Right ventricle myocardium inferior (tissue), 1 donor: ENCODE results near the gene ASPHD1. TPM values are rescaled to one million over a fixed set of nuclear protein-coding genes. Genes with fewer than 3 reads are reported as not detected.
"Not testable (repeated sequence)": the region's sequence is repeated elsewhere in the genome, so short reads cannot be mapped to it uniquely, and the experiment has no call there.

ENCODE experiments used
- ATAC-seq: fragments of 200-7000 bp; cut with Tn5 transposase; one replicate; pipeline ENCODE4 v1.9.1; 2020; ENCODE audit warnings: mild to moderate bottlenecking, moderate library complexity
- DNase-seq: peaks from one replicate; pipeline ENCODE4 v3.0.0; 2021; ENCODE audit errors: missing footprints
- intact Hi-C: fragments of 100-400 bp; cut with DNase I; formaldehyde crosslinking; loops from one replicate; pipeline ENCODE4 v1.11.0; 2022
- long read RNA-seq: library from polyadenylated mRNA; unstranded; transcript quantifications from one replicate; pipeline ENCODE4 v2.0.0, GENCODE V29; 2021
- total RNA-seq: library from RNA; stranded (reverse); fragmentation: NEBNext Ultra II Directional; extraction: Animal tissue kit (Norgen Biotek cat#: 25700); gene quantifications from one replicate; pipeline ENCODE4 v1.2.1, GENCODE V29; 2021
- donor health status: DM: no; HTN: yes; CAD: no; lungs with severe emphysema.

The ASPHD1 gene, protein sequence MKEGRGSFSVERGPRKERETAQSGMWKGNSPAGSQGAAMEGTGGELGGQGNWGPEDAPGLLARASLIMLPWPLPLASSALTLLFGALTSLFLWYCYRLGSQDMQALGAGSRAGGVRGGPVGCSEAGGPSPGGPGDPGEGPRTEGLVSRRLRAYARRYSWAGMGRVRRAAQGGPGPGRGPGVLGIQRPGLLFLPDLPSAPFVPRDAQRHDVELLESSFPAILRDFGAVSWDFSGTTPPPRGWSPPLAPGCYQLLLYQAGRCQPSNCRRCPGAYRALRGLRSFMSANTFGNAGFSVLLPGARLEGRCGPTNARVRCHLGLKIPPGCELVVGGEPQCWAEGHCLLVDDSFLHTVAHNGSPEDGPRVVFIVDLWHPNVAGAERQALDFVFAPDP
- 0.19 TPM for total RNA-seq
- long read RNA-seq = 0 reads

DNA sequence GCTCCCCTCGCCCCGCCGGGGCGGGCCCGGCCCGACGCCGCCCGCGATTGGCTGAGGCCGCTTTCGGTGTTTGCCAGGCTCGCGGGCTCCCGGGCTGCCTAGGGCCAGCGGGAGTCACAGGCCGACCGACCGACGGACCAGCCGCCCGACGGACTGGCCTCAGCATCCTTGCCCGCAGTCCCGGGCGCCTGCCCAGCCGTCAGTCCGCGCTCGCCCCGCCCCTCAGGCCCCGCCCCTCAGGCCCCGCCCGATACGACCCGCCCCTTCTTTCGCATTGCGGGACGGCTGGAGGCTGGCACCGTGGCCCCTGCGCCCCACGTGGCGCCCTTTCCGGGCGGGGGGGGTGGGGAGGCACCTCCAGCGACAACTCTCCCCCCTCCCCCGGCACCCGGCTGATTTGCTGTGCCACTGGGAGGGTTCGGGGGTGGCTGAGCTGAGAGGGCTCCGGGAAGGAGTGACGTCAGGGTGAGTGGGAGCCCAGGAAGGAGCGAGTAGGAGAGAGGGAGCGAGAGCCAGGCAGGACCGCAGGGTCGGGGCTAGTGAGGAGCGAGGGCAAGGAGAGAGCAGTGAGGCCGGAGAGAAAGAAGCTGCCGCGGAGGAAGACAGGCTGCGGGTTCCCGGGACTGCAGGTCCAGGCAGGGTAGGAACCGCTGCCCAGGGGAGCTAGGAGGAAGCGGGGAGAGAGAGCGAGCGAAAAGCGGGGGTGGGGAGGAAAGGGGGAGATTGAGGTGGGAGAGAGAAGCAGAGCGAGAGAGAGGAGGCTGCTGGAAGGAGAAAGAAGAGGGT, at the start of gene ASPHD1:
Gene ASPHD1 (plus strand): TSS at position 387 of the 786 bp plus-strand sequence. CDS start 484 bp downstream, outside the sequence.
- peak; percentile 81 for ATAC-seq
- peak; percentile 85 for DNase-seq
- intact Hi-C loops = no loop called here

DNA sequence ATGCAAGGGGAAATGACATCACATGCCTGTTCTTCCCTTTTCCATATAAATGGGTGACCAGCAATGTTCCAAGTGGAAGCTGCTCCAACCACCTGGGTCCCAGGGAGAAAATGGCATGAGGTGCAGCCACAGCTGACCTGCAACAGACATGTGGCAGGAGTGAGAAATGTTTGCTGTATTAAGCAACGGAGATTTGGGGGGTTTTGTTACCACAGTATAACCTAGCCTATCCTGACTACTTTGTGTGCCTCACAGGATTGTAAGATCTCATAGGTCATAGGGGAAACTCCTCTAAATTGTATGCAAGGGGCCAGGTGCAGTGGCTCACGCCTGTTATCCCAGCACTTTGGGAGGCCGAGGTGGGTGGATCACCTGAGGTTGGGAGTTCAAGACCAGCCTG, 49.3 kb upstream of the ASPHD1 start:
- DNase-seq (no peak), ATAC-seq (no peak)
- intact Hi-C loops = no loop called here

DNA sequence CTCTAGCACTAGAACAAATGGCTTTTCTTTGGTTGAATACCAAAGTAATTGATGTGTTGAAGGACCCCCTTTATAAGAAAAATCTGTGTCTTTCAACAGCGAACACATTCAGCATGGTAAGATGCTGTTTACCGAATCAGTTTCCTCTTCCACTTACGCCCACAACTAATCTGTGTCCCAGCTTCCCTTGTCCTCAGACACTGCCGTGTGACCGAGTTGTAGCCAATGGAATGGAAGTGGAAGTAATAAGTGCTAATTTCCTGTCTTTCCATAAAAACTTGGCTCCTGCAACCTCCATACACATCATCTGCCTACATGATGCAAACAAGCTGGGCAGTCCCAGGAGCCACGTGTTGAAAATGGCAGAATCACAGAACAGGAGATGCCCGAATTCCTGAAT, 47.6 kb upstream of the ASPHD1 start:
- peak; percentile 49 for ATAC-seq
- intact Hi-C loops = no loop called here
- no peak for DNase-seq

DNA sequence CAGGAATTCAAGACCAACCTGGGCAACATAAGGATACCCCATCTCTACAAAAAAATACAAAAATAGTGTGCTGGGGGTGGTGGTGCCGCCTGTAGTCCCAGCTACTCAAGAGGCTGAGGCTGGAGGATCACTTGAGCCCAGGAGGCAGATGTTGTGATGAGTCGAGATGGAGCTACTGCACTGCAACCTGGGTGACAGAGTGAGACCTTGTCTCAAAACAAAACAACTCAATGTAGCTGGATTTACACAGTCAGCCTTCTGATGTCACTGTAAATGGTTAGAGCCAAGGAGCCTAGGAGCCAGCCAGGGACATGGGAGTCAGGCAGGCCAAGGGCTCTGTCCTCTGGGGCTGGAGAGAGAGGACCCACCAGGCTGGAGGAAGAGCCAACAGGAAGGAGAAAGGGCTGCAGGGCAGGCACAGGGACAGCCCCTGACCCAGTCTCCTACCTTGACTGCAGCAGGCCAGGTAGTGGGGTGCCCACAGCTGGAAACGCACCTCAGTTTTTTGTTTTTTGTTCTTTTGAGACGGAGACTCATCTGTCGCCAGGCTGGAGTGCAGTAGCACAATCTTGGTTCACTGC, 45.7 kb upstream of the ASPHD1 start:
- intact Hi-C loops = no loop called here
- ATAC-seq = no peak
- no peak for DNase-seq

DNA sequence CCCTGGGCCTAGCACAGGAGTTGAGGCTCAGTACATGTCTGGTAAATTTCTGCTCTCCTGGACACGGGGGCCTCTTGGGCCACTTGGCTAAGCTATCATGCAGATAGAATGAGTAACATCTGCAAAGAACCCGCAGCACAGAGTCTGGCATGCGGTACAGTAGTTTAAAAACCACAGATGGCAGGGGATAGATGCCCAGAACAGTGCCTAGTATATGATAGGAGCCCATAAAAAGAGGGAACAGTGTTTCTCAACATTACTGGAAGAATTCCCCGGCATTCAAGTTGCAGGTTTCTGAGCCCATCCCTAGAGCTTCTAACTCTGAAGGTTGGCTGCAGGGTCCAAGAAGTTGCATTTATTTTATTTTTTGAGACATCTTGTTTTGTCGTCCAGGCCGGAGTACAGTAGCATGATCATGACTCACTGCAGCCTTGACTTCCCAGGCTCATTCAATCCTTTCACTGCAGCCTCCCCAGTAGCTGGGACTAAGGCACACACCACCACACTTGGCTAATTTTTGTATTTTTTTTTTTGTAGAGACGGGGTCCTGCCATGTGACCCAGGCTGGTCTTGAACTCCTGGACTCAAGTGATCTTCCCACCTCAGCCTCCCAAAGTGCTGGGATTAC, 43.0 kb upstream of the ASPHD1 start:
- intact Hi-C loops = no loop called here
- ATAC-seq = no peak
- DNase-seq = no peak

DNA sequence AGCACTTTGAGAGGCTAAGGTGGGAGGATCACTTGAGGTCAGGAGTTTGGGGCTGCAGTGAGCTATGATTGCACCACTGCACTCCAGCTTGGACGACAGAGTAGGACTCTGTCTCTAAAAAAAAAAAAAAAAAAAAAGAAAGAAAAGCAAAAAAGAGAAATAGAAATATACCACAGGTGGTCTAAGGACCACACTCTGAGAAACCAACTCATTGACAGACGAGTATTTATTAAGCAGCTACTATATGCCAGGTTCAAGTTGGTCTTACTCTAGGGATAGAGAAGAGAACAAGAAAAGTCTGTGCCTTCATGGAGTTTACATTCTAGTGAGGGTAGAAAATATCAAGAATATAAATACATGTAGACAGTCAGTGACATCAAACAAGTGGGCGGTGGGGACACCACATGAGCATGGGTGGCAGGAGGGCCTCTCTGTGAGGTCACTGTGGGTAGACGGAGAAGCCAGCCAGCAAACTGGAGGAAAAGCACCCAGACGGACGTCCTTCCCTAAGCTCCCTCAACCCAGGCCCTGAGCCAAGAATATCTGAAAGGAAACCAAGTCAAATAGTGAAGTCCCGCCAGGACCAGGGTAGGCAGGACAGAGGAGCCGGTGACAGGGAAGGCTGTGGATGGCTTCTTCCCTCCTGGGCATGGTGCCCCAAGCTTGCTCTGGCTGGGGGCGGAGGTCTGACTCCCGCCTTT, 42.0 kb upstream of the ASPHD1 start:
- intact Hi-C loops = no loop called here
- ATAC-seq = no peak

DNA sequence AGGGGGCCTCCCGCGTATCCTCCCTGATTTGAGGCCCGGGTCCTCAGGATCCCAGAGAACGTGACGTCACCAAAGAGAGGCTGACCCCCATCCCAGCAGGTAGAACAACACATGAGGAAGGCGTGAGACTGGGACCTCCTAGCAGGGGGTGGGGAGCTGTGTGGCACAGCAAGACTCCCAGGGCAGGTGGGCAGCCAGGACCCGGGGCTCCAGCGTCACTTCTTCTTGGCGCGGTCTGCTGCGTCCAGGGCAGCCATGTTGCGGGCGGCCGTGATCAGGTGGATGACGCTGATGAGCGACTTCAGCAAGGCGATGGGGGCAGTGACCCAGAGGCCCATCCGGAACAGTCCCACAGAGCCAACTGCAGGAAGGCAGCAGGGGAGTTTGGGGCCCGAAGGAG, 41.3 kb upstream of the ASPHD1 start:
- intact Hi-C loops = no loop called here
- DNase-seq (no peak), ATAC-seq (no peak)

More for the DNA sequence above, 42.0 kb upstream of the ASPHD1 start:
- DNase-seq = no peak

DNA sequence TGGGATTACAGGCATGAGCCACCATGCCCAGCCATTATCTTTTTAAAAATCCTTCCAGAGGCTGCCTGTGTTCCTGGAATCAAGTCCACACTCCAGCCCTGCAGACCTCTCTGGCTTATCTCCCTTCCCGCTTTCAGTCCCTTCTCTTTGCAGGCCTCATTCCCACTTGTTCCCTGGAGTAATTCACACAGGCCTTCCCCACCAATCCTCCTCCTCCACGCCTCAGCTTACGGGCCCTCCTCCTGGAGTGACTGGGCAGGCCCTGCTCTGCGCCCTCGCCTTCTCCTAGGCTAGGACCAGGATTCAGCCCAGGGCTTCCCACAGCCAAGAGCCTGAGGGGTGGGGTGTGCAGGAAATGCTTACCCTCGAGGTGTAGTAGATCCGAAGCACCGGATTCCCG, 40.1 kb upstream of the ASPHD1 start:
- DNase-seq (no peak), ATAC-seq (peak; percentile 24)
- intact Hi-C loops = loop anchor here (10.0 kb wide), 1 partner anchor 145 kb away; no protein-coding TSS in a partner anchor

DNA sequence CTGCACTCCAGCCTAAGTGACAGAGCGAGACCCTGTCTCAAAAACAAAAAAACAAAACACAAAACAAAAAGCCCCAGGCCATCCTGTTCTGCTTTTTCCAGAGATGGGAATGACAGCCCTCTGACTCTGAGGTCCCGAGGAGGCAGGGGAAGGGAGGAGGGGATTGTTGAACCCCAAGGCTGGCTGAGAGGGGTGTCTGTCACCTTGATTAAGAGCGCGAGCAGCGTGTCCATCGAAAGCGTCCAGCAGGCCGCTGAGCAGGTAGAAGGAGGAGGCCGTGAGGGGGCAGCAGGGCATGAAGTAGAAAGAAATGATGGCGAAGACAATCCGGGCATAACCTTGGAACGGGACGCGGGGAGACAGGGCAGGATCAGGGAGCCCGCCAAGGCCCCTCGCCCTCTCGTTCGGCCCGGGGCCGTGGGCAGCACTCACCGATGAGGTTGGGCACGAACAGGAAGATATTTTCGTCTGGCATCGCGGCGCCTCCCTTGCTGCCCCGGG, 37.9 kb upstream of the ASPHD1 start:
- DNase-seq = no peak
- intact Hi-C loops = loop anchor here (10.0 kb wide), 1 partner anchor 142 kb away; no protein-coding TSS in a partner anchor
- ATAC-seq = no peak

DNA sequence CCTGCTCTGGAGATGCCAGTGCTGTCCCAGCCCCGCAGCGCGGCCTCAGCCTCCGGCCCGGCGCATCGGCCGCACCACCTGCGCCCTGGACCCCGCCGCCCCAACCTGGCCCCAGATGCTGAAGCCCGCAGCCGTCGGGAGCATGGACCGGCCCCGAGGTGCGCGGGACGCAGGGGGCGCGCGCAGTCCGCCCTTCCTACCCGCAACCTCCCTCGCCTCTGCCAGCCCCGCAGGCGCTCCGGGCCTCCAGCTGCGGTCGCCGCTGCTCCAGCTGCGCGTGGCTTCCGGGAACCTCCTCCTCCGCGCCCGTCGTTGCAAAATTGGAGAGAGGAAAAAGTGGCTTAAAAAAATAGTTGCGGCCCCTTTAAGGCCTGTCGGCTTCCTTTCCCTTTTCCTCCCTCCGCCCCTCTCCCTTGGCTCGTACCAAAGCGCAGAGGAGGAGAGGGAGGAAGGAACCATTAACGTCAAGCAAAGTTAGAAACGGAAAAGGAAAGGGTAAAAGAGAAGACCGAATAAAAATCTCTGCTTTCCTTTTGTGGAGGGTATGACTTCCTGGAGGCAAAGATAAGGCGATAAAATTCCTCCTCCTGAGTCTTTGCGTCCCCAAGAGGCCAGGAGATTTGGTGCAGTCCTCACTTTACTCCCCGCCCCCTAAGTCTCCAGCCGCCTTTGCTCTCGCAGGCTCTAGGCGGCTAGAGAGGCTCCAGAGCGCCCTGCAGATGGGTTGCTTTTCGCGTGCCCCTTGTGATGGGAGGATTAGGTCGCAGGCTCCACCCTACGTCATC, 37.2 kb upstream of the ASPHD1 start, which contains the start of gene CDIPT:
Gene CDIPT (minus strand): TSS at position 343 of the 785 bp plus-strand sequence. CDS start 369 bp downstream, outside the sequence.
- intact Hi-C loops = loop anchor here (1.0 to 10.0 kb wide), 2 partner anchors 73 to 142 kb away; partner anchors contain the start of gene KIF22
- DNase-seq = peak; percentile 97
- peak; percentile 98 for ATAC-seq

DNA sequence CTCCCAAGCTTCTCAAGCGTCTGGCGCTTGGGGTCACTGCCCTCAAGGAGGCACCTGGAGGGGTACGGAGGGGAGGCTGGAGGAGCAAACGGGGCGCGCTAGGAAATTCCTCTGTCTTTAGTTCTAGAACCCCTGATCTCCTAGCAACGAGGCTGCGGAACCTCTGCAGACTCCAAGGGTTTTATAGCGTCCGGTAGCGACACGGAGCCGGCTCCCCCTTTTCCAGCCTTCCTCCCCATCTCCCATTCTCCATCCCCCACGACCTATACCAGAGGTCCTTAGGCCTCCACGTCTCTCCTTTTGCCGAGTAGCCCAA, 36.7 kb upstream of the ASPHD1 start:
- intact Hi-C loops = loop anchor here (1.0 to 10.0 kb wide), 2 partner anchors 73 to 141 kb away; partner anchors contain the start of gene KIF22
- ATAC-seq (no peak), DNase-seq (no peak)

DNA sequence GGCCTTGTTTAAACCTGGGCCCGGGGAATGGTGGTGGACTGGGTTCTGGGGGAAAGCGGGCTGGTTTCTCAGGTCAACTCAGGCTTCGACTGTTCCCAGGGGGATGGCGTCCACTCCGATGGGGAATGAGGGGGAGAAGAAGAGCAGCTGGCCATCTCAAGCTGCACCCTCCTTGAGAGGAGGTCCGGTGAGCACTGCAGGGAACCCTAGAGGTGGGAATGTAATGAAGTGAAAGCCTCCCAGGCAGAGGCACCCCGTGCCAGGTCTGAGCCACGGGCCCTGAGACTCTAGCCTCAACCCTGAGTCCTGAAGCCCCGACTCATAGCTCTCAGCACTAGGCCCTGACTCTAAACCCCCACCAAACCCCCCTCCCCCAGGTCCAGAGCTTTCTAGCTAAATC, 36.1 kb upstream of the ASPHD1 start:
- ATAC-seq = no peak
- intact Hi-C loops = loop anchor here (10.0 kb wide), 1 partner anchor 141 kb away; no protein-coding TSS in a partner anchor

DNA sequence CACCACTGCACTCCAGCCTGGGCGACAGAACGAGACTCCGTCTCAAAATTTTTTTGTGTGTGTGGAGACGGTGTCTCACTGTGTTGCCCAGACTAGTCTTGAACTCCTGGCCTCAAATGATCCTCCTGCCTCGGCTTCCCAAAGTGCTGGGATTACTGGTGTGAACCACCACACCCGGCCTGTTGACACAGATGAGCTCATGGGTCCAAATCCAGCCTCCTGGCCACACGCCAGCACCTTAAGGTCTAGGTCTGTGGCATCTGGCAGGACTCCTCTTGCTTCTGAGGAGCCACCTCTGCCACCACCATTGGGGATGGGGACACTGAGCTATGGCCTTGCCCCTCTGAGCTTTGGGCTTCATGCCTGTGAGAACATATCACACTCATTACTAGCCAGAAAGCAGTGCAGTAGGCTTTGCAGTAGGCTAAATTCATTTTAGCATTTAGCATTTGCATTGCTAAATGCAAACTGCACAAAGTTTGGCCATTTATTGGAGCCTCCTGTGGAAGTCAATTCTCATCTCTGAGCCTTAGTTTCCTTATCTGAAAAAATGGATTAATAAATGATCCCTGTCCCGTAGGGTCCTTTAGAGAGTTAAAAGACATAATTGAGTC, 31.8 kb upstream of the ASPHD1 start:
- DNase-seq (no peak), ATAC-seq (no peak)
- intact Hi-C loops = loop anchor here (10.0 kb wide), 1 partner anchor 136 kb away; no protein-coding TSS in a partner anchor

More for the DNA sequence above, 36.1 kb upstream of the ASPHD1 start:
- DNase-seq = no peak

DNA sequence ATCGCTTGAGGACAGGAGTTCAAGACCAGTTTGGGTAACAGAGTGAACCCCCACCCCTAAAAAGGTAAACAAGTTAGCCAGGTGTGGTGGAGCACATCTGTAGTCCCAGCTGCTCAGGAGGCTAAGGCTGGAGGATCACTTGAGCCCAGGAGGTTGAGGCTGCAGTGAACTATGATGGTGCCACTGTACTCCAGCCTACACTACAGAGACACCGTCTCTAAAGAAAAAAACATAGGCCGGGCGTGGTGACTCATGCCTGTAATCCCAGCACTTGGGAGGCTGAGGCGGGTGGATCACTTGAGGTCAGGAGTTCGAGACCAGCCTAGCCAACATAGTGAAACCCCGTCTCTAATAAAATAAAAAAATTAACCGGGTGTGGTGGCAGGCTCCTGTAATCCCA, 31.2 kb upstream of the ASPHD1 start:
- ATAC-seq, DNase-seq: not testable (repeated sequence)
- intact Hi-C loops = loop anchor here (10.0 kb wide), 1 partner anchor 136 kb away; no protein-coding TSS in a partner anchor

DNA sequence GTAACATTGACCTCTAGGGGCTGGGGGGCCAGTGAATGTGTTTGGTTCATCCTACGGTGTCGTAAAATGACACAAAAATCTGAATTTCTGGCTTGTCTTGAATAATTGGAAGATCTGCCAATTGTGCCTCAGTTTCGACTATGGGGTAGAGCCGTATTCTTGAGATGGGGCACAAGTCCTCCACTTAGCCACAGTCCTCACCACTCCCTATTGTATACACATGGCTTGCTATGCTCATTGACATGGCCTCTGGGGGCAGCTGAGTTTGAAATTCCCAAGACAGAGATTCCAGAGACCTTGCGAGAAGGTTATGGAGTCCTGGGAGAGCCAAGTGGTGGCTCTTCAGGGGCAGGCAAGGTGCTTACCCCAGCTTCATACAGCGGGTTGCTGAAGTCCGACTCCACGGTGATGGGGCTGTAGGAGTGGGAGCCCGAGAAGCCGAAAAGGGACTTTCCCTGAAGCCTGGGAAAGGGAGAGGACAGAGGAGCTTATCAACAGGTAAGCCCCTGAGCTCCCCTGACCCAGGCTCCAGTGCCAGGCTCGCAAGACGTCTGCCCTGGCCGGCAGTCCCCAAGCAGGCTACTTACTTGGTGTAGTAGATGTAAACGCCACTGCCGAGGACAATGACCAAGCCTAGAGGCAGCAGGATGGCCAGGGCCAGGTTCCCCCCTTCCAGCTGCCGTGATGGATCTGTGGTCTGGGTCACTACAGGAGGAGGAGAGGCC, 28.3 kb upstream of the ASPHD1 start:
- no peak for DNase-seq
- ATAC-seq = no peak
- intact Hi-C loops = no loop called here

DNA sequence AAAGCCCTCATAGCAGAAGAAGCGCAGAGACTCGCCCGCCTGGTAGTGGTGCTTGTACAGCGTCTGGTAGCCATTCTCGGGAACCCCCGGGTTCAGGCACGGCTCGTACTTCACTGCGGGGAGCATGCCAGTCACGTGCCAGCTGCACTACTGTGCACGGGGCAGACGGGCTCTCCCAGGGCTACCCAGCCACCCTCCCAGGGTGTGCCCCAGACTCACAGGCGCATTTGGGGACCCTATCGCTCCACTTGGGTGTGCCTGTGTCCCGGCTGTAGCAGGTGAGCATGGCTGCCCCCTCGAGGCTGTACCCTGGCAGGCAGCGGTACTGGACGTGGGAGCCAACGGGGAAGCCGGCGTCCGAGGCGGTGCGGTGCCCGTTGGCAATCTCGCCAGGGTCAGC, 27.0 kb upstream of the ASPHD1 start:
- intact Hi-C loops = no loop called here
- no peak for DNase-seq
- no peak for ATAC-seq
